HG02571 (cell line): ENCODE data around the gene FBLN1.

Experiments
- ATAC-seq: cut with Tn5 transposase; IDR thresholded peaks from one replicate; pipeline ENCODE4 v1.9.1; 2021; ENCODE audit warnings: mild to moderate bottlenecking, moderate library complexity; ENCODE audit not compliant: unreplicated experiment

FBLN1 gene

DNA sequence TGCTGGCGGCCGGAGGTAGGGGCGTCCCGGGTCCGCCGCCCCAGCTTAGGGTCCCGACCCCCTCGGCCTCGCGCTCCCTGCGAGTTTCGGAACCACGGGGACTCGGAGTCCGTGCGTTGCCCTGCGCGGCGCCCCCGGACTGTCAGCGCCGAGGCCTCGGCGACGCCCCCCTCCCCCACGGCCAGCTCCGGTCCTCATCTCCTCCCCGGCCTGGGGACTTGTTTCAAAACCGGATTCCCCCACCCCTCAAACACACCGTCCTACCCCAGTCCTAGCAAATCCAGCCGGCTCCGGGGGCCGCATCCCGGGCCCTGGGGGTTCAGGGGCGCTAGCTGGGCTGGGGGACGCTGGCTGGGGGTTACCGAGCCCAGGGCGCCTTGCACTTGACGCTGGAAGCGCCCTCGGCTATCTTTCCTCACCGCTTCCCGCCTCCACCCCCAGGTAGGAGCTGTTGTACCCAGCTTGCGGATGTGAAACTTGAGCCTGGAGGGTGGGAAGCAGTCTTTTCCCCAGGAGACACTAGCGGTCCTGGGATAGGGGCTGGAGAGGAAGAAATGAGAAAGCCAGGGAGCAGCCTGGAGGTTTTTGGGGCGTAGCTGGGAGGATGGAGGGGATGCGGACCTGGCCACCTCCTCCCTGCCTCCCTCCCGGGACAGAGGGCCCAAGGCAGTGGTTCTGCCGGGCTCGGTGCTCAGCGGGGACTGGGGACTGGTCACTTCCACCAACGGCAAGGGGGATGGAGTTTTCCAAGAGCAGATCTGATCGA is 550 bp downstream of the FBLN1 start:
- ATAC-seq = no peak

DNA sequence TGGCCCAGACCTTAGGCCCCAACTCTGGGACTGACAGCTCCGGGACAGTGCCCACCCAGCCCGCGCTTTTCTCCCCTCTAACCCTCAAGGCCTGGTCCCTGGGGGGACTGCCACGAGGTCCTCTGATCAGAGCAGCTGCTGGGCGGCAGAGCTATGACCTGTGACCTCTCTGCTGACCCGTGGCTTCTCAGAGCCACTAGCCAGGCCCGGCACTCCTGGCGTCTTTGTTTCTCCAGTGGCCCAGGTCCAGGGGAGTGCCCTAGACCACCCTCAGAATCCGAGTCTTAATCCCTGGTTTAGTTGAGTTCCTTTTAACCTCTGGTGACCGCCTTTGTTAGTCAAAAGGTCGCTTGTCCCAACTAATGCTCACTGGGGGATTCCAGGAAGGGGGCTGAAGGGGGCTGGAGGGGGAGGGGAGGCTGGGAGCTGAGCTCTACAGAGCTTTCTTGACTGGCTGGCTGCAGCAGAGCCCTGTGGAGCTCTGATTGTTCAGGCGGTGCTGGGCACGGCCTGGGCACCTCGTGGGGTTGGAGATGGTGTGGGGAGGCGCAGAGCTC is 1.2 kb downstream of the FBLN1 start:
- ATAC-seq = no peak

DNA sequence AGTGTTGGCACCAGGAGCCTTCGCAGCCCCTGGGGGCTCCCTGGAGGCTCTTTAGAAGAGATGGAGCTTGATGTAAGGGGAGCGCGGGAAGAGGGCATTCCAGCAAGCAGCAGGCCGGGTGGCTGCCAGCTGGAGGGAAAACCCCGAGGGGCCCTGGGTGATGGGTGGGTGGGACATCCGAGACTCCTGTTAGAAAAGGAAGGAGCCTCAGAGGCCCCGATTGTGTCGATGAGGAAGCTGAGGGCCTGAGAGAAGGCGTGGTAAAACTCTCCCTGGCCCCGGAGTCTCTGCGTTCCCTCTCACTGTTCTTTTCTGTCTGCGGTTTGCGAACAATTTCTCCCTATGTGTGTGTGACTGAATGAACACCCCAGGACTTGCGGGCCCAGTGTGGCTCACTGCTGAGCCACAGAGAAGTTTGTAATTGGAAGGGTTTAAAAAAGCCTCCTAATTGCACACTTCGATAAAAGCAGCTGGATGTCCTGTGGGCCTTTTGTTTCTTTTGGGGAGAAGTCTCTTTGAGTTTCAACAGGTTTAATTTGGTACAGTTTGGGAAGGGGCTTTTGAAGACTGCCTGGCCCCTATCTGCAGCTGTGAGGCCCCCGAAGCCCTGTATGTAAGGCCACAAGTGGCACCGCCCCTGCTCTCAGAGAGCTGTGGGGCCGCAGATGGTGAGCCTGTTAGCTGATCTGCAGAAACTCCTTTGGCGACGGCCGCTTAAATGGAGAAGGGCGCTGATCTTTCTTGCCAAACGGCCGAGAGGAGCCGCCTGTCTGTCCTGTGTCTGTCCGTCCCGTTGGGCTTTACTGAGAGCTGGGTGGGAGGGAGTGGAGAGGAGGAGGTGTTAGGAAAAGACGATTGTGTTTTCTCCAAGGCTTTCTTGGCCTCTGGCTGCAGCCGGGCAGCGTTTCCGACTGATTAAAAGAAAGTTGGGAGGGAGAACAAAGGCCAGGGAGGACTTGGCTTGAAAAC is 2.0 kb downstream of the FBLN1 start:
- ATAC-seq = no peak

DNA sequence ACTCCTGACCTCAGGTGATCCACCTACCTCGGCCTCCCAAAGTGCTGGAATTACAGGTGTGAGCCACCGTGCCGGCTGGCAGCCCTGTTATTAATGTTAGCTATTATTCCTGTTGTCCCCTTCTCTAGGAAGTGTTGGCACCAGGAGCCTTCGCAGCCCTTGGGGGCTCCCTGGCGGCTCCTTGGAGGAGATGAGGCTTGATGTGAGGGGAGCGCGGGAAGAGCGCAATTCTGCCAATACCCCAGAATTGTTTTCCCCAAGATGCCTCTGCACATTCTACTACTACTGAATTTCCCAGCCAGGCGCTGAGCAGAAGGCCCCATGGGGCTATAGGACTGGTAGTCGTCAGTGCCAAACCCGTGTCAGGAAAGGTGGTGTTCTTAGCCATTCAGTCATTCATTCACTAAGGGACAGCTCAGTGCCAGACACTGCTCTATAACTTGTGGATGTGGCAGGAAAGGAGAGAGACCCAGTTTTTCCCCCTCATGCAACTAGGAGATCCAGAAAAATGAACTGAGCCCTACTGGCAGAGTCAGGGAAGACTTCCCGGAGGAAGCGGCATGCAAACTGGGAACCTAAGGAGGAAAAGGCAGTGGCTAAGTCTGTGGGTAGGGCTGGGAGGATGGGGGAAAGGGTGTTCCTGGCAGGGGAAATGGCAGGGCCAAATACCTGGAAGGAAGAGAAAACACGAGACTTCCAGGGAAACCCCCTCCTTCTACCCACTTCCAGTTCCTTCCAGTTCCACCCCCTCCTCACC is 3.5 kb downstream of the FBLN1 start:
- ATAC-seq = no peak

DNA sequence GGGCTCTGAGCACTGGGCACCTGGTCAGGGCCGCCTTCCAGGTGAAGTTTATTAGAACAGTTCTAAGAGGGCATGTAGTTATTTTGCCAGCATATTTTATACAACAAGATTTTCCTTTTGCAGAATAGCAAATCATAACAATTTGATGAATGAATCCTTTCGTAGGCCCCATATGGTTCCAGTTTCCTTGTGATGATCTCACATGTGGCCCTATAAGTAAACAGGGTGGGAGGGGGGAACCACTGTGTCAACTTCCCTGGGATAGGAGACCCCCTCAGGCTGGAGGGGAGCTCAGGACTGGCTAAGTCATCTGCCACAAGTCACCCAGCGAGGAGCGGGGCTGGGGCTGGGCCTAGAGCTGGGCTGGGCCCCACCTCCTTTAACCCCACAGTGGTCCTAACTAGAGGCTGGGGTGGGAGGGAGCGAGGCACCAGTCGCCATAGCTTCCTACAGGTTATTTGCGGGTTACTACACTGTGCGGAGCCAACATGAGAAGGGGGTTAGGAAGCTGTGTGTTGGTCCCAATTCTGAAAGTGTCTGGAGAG is 4.2 kb downstream of the FBLN1 start:
- ATAC-seq = no peak

DNA sequence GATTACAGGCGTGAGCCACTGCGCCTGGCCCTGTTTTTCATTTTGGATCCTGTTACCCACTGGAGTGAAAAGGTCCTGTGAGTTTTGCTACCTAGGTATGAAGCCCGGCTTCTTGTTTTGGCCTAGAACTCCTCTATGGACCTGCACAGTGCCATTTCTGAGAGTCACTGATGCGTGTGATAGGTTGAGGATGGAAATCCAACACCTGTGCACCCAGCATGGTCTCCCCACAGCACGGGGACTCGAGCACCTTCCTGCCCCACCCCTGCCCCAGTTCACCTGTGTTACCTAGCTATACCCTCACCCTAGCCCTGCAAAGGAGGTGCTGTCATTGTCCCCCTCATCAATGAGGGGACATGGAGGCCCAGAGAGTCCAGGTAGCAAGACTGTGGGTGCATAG is 5.1 kb downstream of the FBLN1 start:
- no peak for ATAC-seq

DNA sequence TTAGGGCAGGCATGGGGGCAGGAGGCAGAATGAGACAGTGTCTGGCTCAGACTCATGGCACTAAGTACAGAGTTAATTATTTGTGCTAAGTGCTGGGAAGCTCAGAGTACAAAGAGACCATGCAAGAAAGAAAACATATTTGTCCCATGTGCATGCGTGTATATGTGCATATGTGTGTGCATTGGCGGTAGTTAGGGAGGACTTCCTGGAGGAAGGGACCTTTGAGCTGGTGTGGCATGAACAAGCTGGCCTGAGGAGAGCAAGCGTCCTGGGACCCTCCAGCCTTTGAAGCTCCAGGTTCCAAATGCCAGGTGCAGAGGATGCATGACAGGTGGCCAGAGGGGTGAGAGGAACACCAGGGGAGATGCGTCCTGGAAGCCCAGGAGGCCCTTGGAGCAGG is 6.1 kb downstream of the FBLN1 start:
- ATAC-seq = no peak

DNA sequence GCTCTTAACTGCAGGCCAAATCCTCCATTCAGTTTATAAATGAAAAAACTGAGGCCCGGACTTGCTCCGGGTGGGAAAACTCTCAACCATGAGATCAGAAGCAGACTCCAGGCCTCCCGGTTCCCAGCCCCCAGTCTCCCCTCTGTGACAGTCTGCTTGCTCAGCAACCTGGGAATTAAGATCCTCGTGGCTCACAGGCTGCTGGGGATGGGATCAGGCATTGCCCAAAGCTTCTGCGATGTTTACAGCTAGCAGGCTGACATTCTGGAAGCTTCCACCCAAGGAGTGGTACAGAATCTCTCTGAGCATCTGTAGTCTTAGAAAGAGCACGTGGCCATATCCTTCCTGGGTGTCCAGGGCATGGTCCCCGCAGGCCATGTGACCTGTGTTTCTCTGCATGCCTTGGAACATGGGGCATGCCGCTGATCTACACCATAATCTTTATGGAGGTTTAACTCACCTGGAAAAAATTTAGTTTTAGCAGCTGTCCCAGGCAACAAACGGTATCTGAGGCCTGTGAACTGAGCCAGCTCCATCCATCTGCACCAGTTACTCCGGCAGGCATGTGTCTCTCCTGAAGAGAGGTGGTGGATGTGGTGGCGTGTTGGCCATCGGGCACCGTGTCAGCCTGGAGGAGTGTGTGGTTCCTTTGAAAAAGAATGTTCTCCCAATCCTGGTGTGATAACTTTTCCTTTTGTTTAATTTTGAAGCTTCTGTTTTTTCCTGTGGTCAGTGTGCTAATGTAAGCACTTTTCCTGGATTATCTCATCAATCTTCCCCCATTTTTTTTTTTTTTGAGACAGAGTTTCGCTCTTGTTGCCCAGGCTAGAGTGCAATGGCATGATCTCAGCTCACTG is 7.9 kb downstream of the FBLN1 start:
- no peak for ATAC-seq

DNA sequence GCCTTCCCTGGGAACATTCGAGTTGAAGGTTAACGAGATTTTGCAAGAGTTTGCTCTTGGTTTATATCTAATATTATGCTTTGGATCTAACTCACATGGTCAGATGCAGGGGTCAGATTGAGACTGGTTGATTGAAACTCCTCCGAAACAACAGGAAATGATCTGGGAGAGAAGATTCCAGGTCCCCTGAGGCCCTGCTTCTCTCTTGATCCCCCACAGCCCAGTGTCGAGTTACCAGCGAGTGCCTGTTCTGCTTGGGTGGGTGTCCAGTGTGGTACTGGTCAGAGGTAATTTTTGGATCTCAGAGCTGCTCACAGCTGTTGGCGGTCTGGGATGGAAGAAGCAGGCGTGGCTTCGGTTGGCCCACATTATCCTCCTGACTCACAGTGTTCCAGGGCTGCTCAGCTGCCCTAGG is 9.2 kb downstream of the FBLN1 start:
- ATAC-seq = no peak

DNA sequence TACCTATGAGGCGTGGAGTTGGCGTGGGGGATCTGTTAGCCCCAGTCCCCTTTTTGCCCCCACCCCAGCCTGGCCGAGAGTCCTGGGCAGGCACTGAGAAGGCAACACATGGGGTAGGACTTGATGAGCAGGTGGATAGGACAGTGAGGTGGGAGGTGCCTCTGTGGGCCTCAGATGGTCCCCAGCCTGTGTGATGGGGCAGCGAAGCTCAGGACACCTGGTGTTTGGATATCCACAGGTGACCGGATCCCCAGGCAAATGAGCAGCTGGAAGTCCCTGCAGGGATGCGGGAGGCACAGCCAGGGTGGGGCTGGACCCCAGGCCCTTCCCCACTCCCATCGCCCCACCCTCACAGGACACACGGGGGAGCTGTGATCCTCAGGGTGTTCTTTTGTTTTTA is 9.7 kb downstream of the FBLN1 start:
- no peak for ATAC-seq

DNA sequence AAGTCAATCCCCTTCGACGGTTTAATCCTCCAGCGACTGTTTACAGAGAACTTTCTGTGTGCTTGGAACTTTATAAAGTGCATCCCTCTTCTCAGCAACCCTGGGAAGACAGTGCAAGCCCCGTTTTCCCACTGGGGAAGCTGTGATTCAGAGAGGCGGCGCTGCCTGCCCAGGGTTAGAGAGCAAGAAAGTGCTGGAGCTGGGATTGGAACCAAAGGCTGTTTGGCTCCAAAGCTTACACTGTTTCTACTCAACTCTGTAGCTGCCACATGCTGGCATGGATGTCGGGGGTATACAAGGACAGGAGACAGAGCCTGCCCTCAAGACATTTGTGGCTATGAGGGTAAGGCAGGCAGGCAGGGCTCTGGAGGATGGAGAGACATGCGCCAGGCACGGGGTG is 13.0 kb downstream of the FBLN1 start:
- no peak for ATAC-seq

DNA sequence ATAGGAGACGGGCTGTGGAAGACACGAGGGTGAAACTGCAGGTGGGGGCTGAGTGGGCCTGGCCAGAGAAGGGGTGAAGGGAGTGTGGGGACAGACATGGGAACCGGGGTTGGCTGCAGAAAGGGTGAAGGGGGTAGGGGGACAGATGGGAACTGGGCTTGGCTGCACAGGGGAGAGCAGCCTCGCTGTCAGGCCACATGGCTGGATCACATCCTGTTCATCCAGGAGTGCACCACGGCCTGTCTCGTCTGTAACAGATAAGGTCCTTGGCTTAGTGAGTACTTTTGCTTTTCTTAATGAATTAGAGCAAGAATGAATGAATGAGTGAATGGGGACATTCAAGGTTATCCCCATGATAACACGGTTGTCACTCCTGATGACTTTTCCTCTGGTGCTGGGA is 13.5 kb downstream of the FBLN1 start:
- no peak for ATAC-seq

DNA sequence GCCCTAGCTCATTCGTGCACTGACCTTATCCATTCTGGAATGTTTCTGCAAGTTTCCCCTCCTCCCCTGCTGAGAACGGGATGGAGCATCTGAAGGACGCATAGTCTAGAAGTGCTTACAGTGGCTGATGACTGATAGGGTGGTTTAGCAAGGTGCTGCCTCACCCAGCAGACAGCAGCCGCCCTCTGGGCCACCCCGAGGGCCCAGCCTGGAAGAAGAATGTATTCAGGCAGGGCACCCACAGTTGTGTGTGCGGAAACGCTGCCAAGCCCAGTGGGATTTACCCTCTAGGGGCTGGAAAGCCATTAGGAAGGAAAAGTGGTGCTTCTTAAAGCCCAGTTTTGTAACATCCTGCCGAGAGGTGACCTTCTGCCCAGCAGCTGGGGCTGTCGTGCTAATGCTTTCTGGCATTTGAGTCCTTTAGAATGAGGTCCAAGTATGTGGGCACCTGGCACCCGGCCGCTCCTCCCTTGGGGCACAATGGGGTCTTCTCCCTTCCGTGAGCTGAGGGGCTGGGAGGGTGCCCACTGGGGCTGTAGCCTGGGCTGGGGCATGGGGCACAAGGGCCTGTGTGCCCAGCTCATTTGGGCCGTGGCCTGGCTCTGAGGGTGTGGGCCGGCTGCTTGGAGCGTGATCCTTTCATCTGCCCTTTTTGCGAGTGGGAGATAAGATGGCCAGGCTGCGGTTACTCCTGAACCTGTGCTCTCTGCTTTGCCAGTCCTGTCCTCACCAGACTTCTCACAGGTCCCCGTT is 14.4 kb downstream of the FBLN1 start:
- ATAC-seq = no peak

DNA sequence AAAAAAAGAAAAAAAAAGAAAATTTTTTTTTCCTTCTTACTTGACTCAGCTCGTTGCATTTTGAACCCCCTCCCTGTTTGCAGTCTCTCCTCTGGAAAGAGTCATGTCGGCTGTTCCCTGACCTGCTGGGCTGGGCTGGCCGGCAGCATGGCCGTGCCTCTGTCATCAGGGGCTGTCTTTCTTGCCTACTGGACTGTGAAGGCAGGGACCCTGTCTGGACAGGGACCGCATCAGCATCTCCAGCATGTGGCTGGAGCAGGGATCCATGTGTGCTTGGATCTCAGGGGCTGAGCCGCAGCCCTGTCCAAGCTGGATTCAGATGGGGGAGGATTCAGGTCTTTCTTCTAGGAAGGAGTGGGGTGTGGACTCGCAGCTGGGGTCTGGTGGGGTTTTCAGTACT is 15.5 kb downstream of the FBLN1 start:
- no peak for ATAC-seq

DNA sequence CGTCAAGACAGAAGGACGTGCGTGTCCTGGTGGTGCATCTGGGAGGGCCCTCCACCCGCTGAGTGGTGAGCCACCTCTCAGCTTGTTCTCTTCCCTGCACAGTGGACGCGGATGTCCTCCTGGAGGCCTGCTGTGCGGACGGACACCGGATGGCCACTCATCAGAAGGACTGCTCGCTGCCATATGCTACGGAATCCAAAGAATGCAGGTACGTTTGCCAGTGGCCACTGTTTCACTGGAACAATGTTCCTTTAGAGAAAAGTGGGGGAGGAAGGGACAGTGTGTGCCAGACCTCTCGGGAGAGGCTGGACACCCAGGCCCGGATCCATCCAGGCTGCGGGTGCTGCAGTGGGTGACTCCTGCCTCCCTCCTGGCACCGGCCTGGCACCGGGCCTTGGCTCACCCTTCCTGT is 15.9 kb downstream of the FBLN1 start:
- no peak for ATAC-seq

DNA sequence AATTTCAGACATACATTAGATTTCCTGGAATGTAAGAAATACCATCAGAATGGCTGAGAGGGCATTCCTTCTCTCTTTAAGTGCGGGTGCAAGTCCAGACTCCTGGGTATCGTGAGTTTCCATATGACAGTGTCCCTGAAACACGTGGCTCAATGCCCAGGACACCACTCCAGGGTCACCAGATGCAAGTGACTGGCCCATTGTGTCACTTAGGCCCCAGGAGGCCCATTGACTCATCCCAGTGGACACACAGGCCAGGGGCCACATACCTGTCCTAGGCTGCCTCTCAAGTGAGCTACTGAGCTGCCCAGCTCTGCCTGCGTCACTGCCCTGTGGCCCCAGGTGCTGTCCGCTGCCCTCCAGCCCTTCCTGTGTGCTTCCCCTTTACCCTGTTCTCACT is 18.5 kb downstream of the FBLN1 start:
- ATAC-seq = no peak

DNA sequence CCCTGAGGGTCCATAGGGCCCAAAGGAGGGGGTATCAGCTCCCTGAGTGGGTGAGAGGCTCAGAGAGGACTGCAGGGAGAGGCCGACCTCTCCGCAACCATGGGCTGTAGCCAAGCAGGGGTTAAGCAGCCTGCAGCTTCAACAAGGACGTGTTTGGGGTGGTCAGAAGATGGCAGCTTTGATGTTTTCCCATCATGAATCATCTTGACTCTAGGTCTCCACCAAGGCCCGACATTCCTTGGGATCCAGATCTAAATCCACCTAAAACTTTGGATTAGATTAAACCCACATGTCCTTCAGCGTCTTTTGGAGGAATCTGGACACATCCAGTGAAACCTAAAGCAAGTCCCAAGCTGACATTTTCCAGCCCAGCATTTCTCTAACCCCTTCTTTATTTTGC is 19.8 kb downstream of the FBLN1 start:
- no peak for ATAC-seq

DNA sequence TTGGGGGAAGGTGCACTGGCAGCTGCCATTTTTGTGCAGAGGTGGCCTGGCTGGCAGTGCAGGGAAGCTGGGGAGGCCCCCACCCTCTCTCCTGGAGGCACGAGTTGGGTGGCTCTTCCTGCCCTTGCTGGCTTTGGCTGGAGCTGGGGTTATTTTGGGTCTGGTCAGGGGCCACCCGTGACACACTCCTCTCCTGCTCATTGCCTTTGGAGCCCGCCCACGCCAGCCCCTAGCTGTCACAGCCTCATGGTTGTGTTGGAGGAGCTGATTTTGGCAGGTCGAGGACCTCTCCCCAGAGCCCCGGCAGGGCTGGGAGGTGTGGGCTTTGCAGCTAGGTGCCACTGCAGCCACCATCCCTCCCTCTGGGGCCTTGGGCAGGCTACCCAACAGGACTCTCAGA is 21.5 kb downstream of the FBLN1 start:
- no peak for ATAC-seq

DNA sequence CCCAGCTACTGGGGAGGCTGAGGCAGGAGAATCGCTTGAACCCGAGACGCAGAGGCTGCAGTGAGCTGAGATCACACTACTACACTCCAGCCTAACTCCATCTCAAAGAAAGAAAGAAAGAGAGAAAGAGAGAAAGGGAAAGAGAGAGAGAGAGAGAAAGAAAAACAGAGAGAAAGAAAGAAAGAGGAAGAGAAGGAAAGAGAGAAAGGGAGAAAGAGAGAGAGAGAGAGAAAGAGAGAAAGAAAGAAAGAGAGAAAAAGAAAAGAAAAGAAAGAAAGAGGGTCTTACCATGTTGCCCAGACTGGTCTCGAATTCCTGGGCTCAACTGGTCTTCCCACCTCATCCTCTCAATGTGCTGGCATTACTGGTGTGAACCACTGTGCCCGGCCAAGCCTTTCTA is 22.3 kb downstream of the FBLN1 start:
- ATAC-seq = no peak
